ENCODE results near the gene PPT2.

DNA sequence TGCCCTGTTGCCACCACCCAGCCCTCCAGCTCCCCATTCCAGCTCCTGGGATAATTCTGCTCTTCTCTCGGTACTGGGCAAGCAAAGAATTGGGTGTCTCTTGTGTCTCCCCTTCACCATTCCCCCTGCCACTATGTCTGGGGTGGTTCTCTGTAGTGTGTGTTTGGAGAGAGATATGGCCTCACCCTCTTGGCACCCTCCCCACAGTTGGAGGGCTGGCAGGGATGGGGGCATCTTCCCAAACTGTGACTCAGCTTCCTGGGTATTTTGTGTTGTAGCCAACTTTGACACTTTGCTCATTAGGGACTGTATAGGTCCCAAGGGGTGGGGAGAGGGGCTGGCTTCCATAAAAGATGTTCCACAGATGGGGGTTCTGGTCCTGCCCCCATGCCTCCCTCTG lies 46.5 kb upstream of the PPT2 start:
- TF ChIP-seq POLR2AphosphoS5 (IDR thresholded peaks at IDR 0.05; ENCODE audit: low read depth, low read length) (no peak), TAF1 (IDR thresholded peaks at IDR 0.05; ENCODE audit: borderline replicate concordance, low read depth, low read length) (no peak)

All from GM12892 (cell line).